Stomach smooth muscle (tissue), 2 donors: ENCODE data around the gene TMEM140.

Source experiments
- H3K27ac ChIP-seq: one replicate; pipeline ENCODE4 v1.7.0; 2013; ENCODE audit warnings: mild to moderate bottlenecking, low read length, inconsistent platforms
- H3K27me3 ChIP-seq, 2 donors: one replicate each; pipeline ENCODE4 v1.7.0; 2013; ENCODE audit warnings: low read length in 2 of 2; ENCODE audit not compliant: insufficient read depth in 2 of 2, control insufficient read depth in 1 of 2
- H3K36me3 ChIP-seq, 2 donors: one replicate each; pipeline ENCODE4 v1.7.0; 2013; ENCODE audit warnings: low read length in 2 of 2; ENCODE audit not compliant: control insufficient read depth in 2 of 2, insufficient read depth in 2 of 2
- H3K4me1 ChIP-seq: one replicate; pipeline ENCODE4 v1.7.0; 2013; ENCODE audit warnings: low read length; ENCODE audit not compliant: control insufficient read depth, insufficient read depth
- H3K4me3 ChIP-seq, 2 donors: one replicate each; pipeline ENCODE4 v1.7.0; 2013; ENCODE audit warnings: low read length in 2 of 2
- H3K9ac ChIP-seq, 2 donors: one replicate each; pipeline ENCODE4 v1.7.0; 2013; ENCODE audit warnings: low read length in 2 of 2, mild to moderate bottlenecking in 1 of 2
- H3K9me3 ChIP-seq, 2 donors: one replicate each; pipeline ENCODE4 v1.7.0; 2013; ENCODE audit warnings: low read length in 2 of 2; ENCODE audit not compliant: control insufficient read depth in 2 of 2
- donor health status: healthy.
- donor health status: Pancreatic carcinoma.

TMEM140 gene

DNA sequence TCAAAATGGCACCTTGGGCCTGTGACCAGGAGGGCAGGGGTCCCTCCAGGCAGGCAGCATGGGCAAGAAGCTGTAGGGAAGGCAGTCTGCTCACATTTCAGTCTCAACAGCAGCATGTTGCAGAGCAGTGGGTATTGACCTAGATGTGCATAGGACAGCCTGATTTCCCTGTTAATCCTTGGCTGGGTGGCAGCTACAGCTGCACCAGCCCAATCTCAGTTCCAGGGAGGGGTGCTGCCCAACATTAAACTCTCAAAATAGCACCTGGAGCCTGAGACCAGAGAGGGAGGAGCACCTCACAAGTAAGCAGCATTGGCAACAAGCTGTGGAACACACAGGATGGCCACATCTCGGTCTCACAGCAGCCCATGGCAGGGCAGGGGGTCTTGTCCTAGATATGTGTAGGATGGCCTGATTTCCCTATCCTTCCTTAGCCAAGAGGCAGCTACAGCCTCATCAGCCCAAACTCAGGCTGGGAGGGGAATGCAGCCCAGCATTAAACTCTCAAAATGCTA, 10.3 kb downstream of the TMEM140 start:
- Histone ChIP-seq H3K9ac (no peak overlapping the region), H3K36me3 (no peaks in the 10 kb centered on the region), H3K4me3 (no peak overlapping the region), H3K27me3 (no peaks in the 10 kb centered on the region), H3K9me3 (peaks cover 0 to 5% of the 10 kb centered on the region in 2 donors), H3K4me1 (peaks cover 21% of the 10 kb centered on the region), H3K27ac (no peak overlapping the region)

DNA sequence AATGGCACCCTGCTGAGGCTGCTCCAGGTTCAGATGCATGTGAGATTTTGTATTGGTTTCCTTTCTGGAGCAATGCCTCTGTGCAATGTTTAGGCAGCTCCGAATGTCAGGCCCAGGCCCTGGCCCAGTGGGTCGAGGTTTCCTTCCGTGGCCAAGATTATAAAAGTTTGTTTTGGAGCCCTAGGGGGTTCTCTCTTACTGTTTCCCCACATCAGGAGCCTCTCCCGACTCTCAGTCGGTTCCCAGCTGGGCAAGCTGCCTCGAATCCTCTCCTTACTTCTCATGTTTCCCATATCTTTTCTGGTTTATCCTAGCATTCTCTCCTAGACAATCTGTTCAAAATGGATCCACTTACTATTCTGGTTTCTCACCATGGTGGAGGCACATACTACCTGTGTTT, 11.0 kb downstream of the TMEM140 start:
- H3K4me1 ChIP-seq = peaks cover 21% of the 10 kb centered on the region
- no peak overlapping the region for H3K9ac ChIP-seq
- no peaks in the 10 kb centered on the region for H3K36me3 ChIP-seq
- H3K27ac ChIP-seq = no peak overlapping the region
- no peak overlapping the region for H3K4me3 ChIP-seq
- H3K27me3 ChIP-seq = no peaks in the 10 kb centered on the region
- H3K9me3 ChIP-seq = peaks cover 0 to 5% of the 10 kb centered on the region in 2 donors

DNA sequence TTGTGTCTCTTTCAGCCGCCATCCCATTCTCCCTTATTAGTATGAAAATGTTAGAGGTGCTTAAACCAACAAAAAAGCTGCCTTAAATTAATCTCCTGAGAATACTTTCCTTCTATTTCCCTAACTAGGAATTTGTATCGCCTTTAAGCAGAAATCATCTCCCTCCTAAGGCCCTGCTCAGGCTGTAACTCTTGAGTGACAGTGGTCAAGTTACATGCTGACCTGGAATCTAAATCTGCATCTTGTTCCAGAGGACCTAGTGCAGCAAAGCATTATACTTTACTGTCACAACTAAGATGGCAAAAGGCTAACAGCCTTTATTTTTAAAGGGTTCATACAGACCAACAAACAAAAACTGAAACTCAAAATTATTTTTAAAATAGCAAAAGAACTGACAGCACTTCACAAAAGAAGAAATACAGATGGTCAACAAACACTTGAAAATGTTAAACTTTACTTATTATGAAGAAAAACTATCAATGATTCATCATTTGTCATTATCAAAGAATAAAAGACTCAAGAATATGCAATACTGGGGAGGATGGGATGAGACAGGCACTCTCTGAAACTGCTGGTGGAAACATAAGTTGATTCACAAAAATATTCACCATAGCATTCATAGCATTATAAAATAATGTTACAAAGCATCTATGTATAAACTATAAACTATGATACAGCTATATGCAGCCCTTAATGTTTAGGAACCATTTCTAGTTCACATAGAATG, 11.7 kb downstream of the TMEM140 start:
- Histone ChIP-seq H3K9ac (no peak overlapping the region), H3K4me3 (no peak overlapping the region)

DNA sequence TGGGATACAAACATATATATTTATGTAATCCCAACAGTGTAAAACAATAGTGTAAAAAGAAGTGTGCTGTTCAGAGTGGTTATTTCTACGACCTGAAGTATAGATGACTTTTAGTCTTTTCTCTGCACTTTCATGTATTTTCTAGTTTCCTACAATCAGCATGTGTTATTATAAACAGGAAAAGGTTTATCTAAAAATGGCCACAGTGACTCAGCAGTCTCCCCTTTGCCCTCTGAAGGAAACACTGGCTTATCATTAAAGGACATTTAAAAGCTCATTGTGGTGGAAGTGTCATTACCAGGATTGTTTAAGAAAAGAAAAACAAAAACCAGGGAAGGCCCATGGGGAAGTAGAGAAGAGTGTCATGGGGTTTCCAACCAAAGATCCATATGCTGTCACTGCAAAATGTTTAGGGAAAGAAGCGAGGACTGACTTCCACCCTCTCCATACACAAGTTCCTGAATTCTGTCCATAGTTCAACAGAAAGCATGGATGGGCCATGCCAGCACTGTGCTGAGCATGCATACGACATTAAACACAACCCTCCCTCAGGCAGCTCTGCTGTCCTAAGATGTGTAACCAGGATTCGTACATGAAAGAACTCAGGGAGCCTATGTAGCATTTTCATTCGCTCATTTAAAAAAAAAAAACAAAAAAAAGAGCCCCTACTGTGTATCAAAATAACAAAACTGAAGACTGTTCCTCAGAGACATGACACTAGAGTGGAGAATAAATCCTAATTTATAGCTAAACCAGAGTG, 12.4 kb downstream of the TMEM140 start:
- H3K9me3 ChIP-seq = peaks cover 0 to 5% of the 10 kb centered on the region in 2 donors
- H3K27ac ChIP-seq = peak overlapping the region; percentile 11
- H3K36me3 ChIP-seq = peaks cover 5 to 9% of the 10 kb centered on the region in 2 donors
- H3K4me3 ChIP-seq = no peak overlapping the region
- peaks cover 21% of the 10 kb centered on the region for H3K4me1 ChIP-seq
- no peak overlapping the region for H3K9ac ChIP-seq
- H3K27me3 ChIP-seq = no peaks in the 10 kb centered on the region

More for the DNA sequence above, 11.7 kb downstream of the TMEM140 start:
- Histone ChIP-seq H3K27ac (no peak overlapping the region), H3K4me1 (peaks cover 21% of the 10 kb centered on the region), H3K36me3 (peaks cover 2% of the 10 kb centered on the region in 2 donors), H3K9me3 (peaks cover 0 to 5% of the 10 kb centered on the region in 2 donors), H3K27me3 (no peaks in the 10 kb centered on the region)

DNA sequence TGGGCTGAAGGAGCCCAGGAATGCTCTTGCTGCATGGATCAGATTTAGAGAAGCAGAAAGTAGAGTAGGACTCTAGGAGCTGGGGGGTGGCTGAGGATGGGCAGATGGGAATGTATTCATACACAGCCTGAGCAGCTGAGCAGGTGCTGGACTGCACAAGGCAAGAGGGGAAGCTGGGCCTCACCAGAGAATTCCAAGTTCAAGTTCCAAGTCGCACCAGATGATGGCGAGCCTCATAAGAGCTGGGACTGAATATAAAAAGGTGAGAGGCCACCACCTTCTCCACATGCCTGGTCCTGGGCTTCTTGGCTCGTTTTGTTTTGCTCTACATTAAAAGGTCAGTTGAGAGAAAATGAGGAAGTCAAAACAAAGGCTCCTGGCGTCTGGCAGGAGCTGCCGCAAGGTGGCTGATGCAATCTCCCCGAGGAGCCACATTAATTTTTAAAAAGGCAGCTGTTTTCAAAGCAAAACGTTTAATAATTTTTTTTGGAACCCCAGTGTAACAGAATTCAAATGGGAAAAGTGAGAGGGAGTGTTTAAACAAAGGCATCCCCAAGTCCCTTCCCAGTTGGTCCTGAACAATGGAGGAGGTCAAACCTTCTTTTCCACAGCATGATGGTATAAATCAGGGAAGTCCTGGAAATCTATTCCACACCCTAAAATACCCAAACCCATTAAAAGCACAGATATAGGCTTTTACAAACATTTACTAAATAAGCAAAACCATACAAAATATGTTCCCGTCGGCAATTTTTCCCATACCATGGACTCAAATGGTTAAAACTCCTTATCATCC, 13.2 kb downstream of the TMEM140 start:
- H3K9ac ChIP-seq = no peak overlapping the region
- H3K4me3 ChIP-seq = no peak overlapping the region
- H3K36me3 ChIP-seq = peaks cover 12 to 13% of the 10 kb centered on the region in 2 donors

DNA sequence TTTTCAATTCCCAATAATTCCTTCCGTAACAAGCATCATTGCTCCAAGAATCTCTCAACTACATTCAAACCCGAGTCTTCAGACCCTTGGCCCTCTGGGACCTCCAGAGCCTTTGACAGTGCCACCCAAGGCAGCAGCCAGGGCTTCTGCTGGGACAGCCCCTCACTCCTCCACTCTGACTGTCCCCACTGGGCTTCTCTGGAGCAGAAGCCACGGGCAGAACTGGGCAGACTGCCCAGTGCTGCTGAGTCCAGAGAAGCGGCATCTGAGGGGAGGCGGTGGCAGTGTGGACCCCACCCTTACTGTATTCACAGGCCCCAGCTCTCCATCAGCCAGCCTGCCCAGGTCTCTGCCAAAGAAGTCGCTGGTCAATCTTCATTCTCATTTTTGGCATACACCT, 13.8 kb downstream of the TMEM140 start:
- no peak overlapping the region for H3K9ac ChIP-seq
- H3K27ac ChIP-seq = no peak overlapping the region
- H3K9me3 ChIP-seq = no peaks in the 10 kb centered on the region
- H3K4me1 ChIP-seq = peaks cover 21% of the 10 kb centered on the region
- no peak overlapping the region for H3K4me3 ChIP-seq
- H3K36me3 ChIP-seq = peaks cover 17 to 18% of the 10 kb centered on the region in 2 donors
- no peaks in the 10 kb centered on the region for H3K27me3 ChIP-seq

More for the DNA sequence above, 13.2 kb downstream of the TMEM140 start:
- Histone ChIP-seq H3K9me3 (no peaks in the 10 kb centered on the region), H3K4me1 (peaks cover 21% of the 10 kb centered on the region), H3K27ac (peak overlapping the region; percentile 11), H3K27me3 (no peaks in the 10 kb centered on the region)

DNA sequence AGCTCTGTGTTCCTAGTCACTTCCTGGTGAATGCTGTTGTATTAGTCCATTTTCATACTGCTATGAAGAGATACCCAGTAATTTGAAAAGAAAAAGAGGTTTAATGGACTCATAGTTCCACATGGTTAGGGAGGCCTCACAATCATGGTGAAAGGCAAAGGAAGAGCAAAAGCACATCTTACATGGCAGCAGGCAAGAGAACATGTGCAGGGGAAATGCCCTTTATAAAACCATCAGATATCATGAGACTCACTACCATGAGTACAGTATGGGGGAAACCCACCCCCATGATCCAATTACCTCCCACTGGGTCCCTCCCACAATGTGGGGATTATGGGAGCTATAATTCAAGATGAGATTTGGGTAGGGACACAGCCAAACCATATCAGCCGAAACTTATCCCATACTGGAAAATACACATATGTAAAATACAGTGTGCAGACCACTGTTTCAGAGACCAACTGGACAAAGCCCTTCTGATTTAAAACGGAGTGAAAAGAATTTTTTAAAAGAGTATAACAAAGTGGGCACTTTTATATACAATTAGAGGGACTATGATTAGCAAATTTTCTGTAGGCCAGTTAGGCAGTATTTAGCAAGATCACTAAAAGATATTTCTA, 14.6 kb downstream of the TMEM140 start:
- Histone ChIP-seq H3K9me3 (no peaks in the 10 kb centered on the region), H3K9ac (no peak overlapping the region), H3K4me1 (peaks cover 25% of the 10 kb centered on the region), H3K4me3 (no peak overlapping the region), H3K27ac (no peak overlapping the region), H3K36me3 (peaks cover 24 to 27% of the 10 kb centered on the region in 2 donors), H3K27me3 (no peaks in the 10 kb centered on the region)

DNA sequence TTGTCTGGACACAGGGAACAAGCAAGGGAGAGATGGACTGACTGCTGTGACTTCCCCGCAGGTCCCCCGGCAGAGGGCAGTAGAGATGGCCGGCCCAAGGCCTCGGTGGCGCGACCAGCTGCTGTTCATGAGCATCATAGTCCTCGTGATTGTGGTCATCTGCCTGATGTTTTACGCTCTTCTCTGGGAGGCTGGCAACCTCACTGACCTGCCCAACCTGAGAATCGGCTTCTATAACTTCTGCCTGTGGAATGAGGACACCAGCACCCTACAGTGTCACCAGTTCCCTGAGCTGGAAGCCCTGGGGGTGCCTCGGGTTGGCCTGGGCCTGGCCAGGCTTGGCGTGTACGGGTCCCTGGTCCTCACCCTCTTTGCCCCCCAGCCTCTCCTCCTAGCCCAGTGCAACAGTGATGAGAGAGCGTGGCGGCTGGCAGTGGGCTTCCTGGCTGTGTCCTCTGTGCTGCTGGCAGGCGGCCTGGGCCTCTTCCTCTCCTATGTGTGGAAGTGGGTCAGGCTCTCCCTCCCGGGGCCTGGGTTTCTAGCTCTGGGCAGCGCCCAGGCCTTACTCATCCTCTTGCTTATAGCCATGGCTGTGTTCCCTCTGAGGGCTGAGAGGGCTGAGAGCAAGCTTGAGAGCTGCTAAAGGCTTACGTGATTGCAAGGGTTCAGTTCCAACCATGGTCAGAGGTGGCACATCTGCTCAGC, 16.6 kb downstream of the TMEM140 start:
- Histone ChIP-seq H3K4me3 (no peak overlapping the region), H3K27me3 (no peaks in the 10 kb centered on the region), H3K4me1 (peaks cover 40% of the 10 kb centered on the region), H3K27ac (no peak overlapping the region), H3K9me3 (no peaks in the 10 kb centered on the region), H3K9ac (no peak overlapping the region), H3K36me3 (peaks cover 26 to 36% of the 10 kb centered on the region in 2 donors)

DNA sequence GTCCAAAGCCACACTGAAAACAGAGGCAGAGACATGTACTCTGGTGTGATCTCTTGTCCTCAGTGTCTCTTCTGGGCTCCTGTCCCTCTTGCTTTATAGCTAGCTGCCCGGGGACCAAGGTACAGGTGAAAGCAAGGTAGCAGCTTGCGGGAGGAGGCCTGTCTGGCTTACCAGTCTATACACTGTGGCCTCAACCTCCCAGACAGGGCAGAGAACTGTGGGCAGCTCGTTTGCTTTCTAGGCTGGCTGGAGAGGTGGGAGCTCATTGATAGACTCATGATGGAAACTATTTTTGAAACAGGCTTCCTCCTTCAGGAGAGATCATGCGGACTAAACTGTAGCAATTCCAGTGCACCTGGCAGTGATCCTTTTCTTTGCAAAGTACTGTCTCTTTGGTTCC, 18.0 kb downstream of the TMEM140 start:
- Histone ChIP-seq H3K4me3 (no peak overlapping the region), H3K27me3 (no peaks in the 10 kb centered on the region), H3K4me1 (peaks cover 45% of the 10 kb centered on the region), H3K9me3 (no peaks in the 10 kb centered on the region), H3K27ac (peak overlapping the region; percentile 2), H3K9ac (no peak overlapping the region), H3K36me3 (peaks cover 26 to 36% of the 10 kb centered on the region in 2 donors)
